ENCODE data around the gene ZYX.
A peak's percentile ranks its signal among the peaks of the same experiment; 100 is the strongest.

The ZYX gene

GRCh38 chr7:143380646-143381426, at the start of gene ZYX:
TSS of gene ZYX (plus strand) at chr7:143381345. CDS start at chr7:143381572, 227 bp downstream.
- peak; percentile 97 for DNase-seq

GRCh38 chr7:143334244-143334643, 46.9 kb upstream of the ZYX start:
- DNase-seq: no peak

- no peak for DNase-seq
Observed at GRCh38 chr7:143337216-143337615, 43.9 kb upstream of the ZYX start.

DNA sequence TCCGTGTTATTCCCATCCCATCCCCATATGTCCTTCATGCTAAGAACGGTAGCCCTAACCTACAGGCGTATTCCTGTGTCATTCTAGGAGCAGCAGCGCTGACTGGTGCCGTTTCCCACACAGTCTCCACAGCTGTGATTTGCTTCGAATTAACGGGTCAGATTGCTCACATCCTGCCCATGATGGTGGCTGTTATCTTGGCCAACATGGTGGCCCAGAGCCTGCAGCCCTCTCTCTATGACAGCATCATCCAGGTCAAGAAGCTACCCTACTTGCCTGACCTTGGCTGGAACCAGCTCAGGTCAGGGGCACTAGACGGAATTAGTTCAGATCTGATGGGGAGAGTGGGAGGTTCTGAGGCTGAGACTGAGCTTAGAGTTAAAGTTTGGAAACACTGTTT, 39.3 kb upstream of the ZYX start:
- no peak for DNase-seq

DNA sequence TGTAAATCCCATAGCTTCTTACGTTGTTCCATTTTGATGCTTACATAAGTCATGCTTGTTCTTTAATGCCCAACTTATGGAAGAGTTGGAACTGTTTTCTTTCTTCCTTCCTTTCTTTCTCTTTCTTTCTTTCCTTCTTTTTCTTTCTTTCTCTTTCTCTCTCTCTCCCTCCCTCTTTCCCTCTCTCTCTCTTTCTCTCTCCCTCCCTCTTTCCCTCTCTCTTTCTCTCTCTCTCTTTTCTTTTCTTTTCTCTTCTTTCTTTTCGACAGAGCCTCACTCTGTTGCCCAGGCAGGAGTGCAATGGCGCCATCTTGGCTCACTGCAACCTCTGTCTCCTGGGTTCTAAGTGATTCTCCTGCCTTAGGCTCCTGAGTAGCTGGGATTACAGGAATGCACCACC, 37.5 kb upstream of the ZYX start:
- no peak for DNase-seq

DNA sequence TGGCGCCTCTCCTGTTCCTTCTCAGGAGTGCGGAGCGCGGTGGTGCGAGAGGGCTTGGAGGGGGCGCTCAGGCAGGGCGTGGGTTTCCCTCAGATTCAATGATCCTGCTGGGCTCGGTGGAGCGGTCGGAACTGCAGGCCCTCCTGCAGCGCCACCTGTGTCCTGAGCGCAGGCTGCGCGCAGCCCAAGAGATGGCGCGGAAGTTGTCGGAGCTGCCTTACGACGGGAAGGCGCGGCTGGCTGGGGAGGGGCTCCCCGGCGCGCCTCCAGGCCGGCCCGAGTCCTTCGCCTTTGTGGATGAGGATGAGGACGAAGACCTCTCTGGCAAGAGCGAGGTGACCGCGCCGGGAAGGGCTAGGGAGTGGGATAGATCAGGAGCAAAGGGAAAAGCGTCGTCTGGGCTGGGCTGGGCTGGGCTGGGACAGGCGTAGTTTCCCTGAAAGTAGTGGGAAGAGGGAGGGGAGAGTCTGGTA, 35.7 kb upstream of the ZYX start:
- peak; percentile 54 for DNase-seq

- no peak for DNase-seq
Observed at GRCh38 chr7:143346018-143346417, 35.1 kb upstream of the ZYX start.

GRCh38 chr7:143347950-143348349, 33.2 kb upstream of the ZYX start:
- no peak for DNase-seq

DNA sequence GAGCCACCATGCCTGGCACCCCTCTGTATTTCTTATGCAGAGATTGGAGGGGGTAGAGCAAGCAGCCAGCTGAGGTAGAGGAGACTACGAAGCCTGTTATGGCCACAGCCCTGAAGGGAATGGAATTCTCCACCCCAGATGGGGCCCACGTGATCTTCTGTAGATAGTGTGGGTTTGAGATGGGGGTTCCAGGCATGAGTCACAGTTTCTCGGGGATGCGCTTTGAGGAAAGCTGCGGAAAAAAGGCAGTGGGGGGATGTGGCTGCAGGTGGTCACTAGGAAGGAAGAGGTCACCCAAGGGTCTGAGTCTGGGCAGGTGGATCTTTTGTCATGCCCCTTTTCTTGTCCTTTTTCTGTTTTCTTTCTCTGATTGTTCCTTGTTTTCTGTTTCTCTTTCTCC, 30.1 kb upstream of the ZYX start:
- DNase-seq: no peak

DNA sequence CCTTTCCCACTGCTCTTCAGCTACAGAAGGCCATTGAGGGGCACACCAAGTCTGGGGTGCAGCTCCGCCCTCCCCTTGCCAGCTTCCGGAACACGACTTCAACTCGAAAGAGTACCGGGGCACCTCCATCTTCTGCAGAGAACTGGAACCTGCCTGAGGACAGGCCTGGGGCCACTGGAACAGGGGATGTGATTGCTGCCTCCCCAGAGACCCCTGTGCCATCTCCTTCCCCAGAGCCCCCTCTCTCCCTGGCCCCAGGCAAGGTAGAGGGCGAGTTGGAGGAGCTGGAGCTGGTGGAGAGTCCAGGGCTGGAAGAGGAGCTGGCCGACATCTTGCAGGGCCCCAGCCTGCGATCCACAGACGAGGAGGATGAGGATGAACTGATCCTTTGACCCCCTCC, 29.6 kb upstream of the ZYX start:
- DNase-seq: no peak

DNA sequence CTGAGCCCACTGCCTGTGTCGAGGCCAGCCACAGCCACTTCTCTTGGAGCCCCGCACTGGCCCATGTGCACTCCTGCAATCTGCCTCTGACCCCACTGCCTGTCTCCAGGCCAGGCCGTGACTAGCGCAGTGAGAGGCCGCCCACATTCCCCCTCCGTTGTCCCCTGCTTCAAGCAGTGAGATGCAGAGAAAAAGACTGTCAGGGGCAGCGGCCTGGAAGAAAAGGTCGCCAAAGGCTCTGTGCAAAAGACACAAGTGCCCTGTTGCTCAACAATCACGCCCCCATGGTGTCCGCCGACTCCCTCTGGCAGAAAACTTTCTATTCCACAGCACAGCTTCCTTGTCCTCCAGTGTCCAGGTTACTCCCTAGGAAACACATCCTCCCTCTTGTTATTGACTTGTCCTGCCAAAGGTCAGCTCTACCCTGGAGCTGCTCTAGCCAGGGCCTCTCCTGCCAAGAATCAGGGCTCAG, 28.6 kb upstream of the ZYX start:
- no peak for DNase-seq

GRCh38 chr7:143354376-143354775, 26.8 kb upstream of the ZYX start:
- DNase-seq: no peak

- no peak for DNase-seq
Observed at GRCh38 chr7:143354965-143355364, 26.2 kb upstream of the ZYX start.

GRCh38 chr7:143355450-143356385, 25.4 kb upstream of the ZYX start:
- no peak for DNase-seq

GRCh38 chr7:143356414-143357050, 24.6 kb upstream of the ZYX start:
- no peak for DNase-seq

DNA sequence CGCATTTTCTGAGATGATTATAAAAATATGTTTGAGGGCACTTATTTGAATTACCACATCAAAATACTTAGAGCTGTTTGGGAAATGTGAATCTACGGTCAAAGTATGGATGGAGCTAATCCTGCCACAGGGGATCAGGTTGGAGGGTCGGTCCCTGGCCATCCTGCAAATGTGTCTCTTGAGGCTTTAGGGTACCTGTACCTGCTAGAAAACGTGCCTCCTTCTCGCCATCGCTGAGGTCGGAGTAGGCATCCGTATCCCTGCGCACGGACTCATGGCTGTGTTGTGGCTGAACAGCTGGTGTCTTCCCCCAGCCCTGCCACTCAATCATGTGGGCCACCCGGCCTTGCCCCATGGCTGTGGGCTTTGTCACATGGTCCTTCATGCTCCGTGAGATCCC, 22.5 kb upstream of the ZYX start:
- DNase-seq: no peak

GRCh38 chr7:143359771-143360353, 21.3 kb upstream of the ZYX start:
- DNase-seq: no peak

- DNase-seq: no peak
Observed at GRCh38 chr7:143360788-143361551, 20.2 kb upstream of the ZYX start.

DNA sequence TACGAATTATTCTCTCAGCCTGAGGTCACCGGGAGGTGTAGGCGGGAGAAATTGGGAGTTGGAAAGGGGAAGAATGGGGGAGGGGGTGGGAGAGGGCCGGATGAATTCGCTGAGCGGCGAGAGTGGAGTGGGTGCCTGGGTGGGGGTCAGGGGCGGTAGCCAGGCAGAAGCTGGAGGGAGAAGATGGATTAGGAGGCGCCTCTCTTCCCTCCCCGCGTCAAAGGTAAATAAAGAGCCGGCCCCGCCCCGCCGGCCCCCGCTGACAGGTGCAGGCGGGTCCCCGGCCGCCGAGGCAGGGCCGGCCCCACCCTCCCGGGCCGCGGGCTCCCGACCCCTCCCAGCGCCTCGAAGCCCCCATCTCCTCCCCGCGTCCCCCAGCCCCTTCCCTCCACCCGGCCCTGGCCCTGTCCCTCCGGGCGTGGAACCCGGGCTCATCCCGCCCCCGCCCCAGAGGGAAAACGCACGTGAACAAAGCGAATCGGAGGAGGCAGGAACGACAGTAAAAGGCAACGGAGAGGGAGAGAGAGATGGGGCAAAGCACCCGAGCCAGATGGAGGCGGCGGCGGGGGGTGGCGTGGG, 19.5 kb upstream of the ZYX start:
- DNase-seq: no peak

DNA sequence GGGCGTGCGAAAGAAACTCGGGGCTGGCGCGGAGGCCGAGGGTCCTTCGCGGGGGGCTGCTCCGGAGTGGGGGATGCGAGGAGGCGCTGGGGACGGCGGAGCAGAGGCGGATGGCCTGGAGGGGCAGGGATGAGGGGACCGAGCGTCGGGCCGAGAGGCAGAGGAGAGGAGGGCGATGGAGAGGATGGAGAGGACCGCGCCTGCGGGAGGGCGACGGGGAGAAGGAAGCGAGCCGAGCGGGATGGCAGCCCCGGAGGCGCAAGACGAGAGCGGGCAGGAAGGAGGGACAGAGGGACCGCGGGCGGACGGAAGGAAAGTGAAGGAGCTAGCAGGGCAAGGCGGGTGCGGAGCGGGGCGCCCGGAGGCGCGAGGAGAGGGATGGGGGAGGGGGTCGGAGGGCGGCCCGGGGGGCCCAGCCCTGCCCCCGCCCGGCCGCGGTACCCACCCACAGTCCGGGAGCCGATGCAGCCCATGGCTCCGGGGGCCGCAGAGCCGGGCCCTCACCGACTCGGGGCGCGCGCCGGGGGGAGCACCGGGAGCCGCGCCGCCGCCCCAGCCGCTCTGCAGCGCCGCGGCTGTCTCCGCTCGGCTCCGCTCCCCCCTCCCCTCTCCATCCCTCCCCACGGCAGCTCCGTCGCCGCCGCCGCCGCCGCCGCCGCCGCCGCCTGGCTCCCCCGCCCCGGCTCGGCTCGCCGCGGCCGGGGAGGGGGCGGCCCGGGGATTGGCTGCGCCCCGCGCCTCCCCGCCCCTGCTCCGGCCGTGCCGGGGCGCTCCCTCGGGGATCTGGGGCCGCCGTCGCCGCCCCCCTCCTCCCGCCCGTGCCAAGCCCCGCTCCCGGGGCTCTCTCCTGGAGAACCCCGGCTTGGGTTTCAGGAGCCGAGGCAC, 18.8 kb upstream of the ZYX start, which contains the start of gene FAM131B:
Gene FAM131B (minus strand): TSS at position 583 of the 885 bp plus-strand sequence. CDS start 110 bp downstream, at position 473.
- DNase-seq: no peak

Measured in femur (tissue), 1 donor.